Mesendoderm (in vitro differentiated cells): Measurements from ENCODE around the gene LGALS3BP.

ENCODE experiments used
- DNase-seq: peaks from one replicate; pipeline ENCODE4 v3.0.0; 2013
- H2AK5ac ChIP-seq: 2 replicates; pipeline ENCODE4 v1.6.1; 2013; ENCODE audit warnings: low read length, inconsistent platforms
- H2BK120ac ChIP-seq: 2 replicates; pipeline ENCODE4 v1.6.1; 2013; ENCODE audit warnings: low read depth, mild to moderate bottlenecking, low read length, moderate library complexity, mixed read lengths
- H2BK15ac ChIP-seq: replicated peaks from 2 replicates; pipeline ENCODE4 v1.6.1; 2013; ENCODE audit warnings: low read depth, mild to moderate bottlenecking, moderate library complexity
- H2BK5ac ChIP-seq: 2 replicates; pipeline ENCODE4 v1.6.1; 2013; ENCODE audit warnings: low read length, inconsistent platforms
- H3K18ac ChIP-seq: 2 replicates; pipeline ENCODE4 v1.6.1; 2013; ENCODE audit warnings: mild to moderate bottlenecking, low read length, mixed read lengths
- H3K23ac ChIP-seq: one replicate; pipeline ENCODE4 v1.6.1; 2013; ENCODE audit warnings: low read length
- H3K27ac ChIP-seq: 2 replicates; pipeline ENCODE4 v1.5.1; 2013; ENCODE audit warnings: low read depth, mild to moderate bottlenecking, inconsistent platforms, low read length, moderate library complexity
- H3K27me3 ChIP-seq: 2 replicates; pipeline ENCODE4 v1.6.1; 2013; ENCODE audit warnings: low read length, control low read depth, mild to moderate bottlenecking, inconsistent platforms; ENCODE audit not compliant: insufficient read depth, poor library complexity
- H3K36me3 ChIP-seq: 2 replicates; pipeline ENCODE4 v1.6.1; 2013; ENCODE audit warnings: low read length, inconsistent platforms; ENCODE audit not compliant: control insufficient read depth, insufficient read depth
- H3K4ac ChIP-seq: one replicate; pipeline ENCODE4 v1.6.1; 2013; ENCODE audit warnings: low read depth, mild to moderate bottlenecking, low read length, moderate library complexity
- H3K4me1 ChIP-seq: 2 replicates; pipeline ENCODE4 v1.6.1; 2013; ENCODE audit warnings: low read depth, low read length, inconsistent platforms; ENCODE audit not compliant: control insufficient read depth
- H3K4me2 ChIP-seq: 2 replicates; pipeline ENCODE4 v1.6.1; 2013; ENCODE audit warnings: low read length
- H3K4me3 ChIP-seq: 2 replicates; pipeline ENCODE4 v1.5.1; 2013; ENCODE audit warnings: mild to moderate bottlenecking, low read length
- H3K56ac ChIP-seq: one replicate; pipeline ENCODE4 v1.6.1; 2013; ENCODE audit warnings: low read length
- H3K79me1 ChIP-seq: 2 replicates; pipeline ENCODE4 v1.6.1; 2013; ENCODE audit warnings: low read length, inconsistent platforms
- H3K79me2 ChIP-seq: 2 replicates; pipeline ENCODE4 v1.6.1; 2013; ENCODE audit warnings: mild to moderate bottlenecking, low read length; ENCODE audit not compliant: control insufficient read depth, insufficient read depth
- H3K9ac ChIP-seq: 2 replicates; pipeline ENCODE4 v1.6.1; 2013; ENCODE audit warnings: low read length, inconsistent platforms
- H4K5ac ChIP-seq: one replicate; pipeline ENCODE4 v1.6.1; 2013; ENCODE audit warnings: low read length
- H4K8ac ChIP-seq: one replicate; pipeline ENCODE4 v1.6.1; 2013; ENCODE audit warnings: low read depth, mild to moderate bottlenecking, control low read depth, low read length, moderate library complexity
- WGBS: extraction: QIAGEN DNeasy Blood & Tissue Kit; methylation state at CpG from one replicate; pipeline ENCODE4 v1.1.7; 2013; ENCODE audit warnings: low lambda C conversion rate, missing lambda C conversion rate; ENCODE audit not compliant: insufficient coverage; ENCODE audit errors: extremely low coverage; 5-methylcytosine and 5-hydroxymethylcytosine counted together

LGALS3BP gene

DNA sequence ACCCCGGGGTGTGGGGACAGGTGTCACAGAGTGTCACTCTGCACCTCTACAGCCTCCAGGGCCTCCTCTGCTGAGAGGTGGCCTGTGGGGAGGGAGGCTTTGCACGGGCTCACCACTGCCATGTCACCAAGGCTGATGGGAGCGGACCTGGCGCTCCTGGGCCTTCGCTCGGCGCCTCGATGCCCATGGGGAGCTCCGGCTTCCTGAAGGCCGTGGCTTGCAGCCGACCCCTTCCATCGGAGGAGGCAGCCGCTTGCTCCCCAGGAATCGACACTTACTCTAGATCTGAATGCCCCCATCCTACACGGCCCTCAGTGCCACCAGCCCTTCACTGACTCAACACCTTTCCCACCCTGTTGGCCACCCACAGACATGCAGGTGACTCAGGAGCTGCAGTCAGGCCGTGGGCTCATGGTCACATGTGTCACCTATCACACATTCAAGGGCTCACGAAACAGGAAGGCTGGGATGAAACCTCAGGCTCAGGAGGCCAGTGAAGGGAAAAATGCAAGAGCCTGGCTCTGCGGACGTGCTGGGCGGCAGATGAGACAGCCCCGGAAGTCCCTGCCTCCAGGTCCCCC lies 11.9 kb downstream of the LGALS3BP start:
- H3K36me3 ChIP-seq: no peaks in the 10 kb centered on the region
- H3K79me2 ChIP-seq: no peaks in the 10 kb centered on the region
- no peak overlapping the region for H3K23ac ChIP-seq
- H2BK5ac ChIP-seq: no peak overlapping the region
- H3K27me3 ChIP-seq: no peaks in the 10 kb centered on the region
- H3K56ac ChIP-seq: no peak overlapping the region
- DNase-seq: no peak
- no peaks in the 10 kb centered on the region for H3K4me1 ChIP-seq
- no peak overlapping the region for H4K5ac ChIP-seq
- no peak overlapping the region for H4K8ac ChIP-seq
- H3K4ac ChIP-seq: no peak overlapping the region
- H3K4me3 ChIP-seq: no peak overlapping the region
- H3K9ac ChIP-seq: no peak overlapping the region
- no peaks in the 10 kb centered on the region for H3K79me1 ChIP-seq
- H3K4me2 ChIP-seq: no peak overlapping the region
- H3K27ac ChIP-seq: no peak overlapping the region
- H2BK120ac ChIP-seq: no peak overlapping the region
- no peak overlapping the region for H2BK15ac ChIP-seq
- WGBS: no CpG with 5 or more reads among the region's 21 CpGs
- no peak overlapping the region for H2AK5ac ChIP-seq
- no peak overlapping the region for H3K18ac ChIP-seq

DNA sequence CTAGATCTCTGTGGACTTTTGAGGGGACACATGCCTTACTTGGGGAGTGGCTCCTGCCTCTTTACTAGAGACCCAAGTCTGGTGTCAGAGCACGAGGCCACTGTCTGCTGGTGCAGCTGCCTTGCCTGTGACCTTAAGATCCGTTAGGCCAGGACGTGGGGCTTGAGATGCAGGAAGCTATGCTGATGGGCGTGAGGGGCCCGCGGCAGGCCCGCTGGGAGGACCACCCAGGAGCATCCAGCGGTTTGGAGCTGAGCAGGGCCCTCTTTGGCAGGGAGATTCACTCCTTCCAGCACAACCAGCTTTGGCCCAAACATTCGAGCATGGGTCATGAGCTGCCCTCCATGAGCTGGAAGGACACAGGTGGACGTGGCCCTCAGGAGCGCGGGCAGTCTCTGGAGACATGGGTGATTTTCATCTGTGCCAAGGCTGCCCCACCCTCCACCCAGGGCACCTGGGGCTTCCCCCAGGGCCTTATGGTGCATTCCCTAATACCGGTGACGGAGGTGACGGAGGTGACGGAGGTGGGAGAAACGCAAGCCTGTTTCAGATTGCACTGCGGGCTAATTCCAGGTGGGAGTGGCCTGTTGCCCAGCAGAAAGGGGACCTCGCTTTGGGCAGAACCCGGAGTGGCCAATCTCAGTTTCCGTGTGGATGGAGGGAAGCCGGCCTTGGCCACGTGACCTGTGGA lies 12.7 kb downstream of the LGALS3BP start:
- Histone ChIP-seq H3K4me2 (no peak overlapping the region), H3K79me1 (no peaks in the 10 kb centered on the region), H2BK5ac (no peak overlapping the region), H2BK15ac (no peak overlapping the region), H3K56ac (no peak overlapping the region), H3K23ac (no peak overlapping the region), H3K4me1 (no peaks in the 10 kb centered on the region), H2AK5ac (no peak overlapping the region), H3K9ac (no peak overlapping the region), H3K79me2 (no peaks in the 10 kb centered on the region), H2BK120ac (no peak overlapping the region), H3K4me3 (no peak overlapping the region), H4K5ac (no peak overlapping the region), H3K27me3 (no peaks in the 10 kb centered on the region), H3K4ac (no peak overlapping the region), H4K8ac (no peak overlapping the region), H3K18ac (no peak overlapping the region), H3K27ac (no peak overlapping the region), H3K36me3 (no peaks in the 10 kb centered on the region)
- DNase-seq: no peak
- WGBS: no CpG with 5 or more reads among the region's 23 CpGs

DNA sequence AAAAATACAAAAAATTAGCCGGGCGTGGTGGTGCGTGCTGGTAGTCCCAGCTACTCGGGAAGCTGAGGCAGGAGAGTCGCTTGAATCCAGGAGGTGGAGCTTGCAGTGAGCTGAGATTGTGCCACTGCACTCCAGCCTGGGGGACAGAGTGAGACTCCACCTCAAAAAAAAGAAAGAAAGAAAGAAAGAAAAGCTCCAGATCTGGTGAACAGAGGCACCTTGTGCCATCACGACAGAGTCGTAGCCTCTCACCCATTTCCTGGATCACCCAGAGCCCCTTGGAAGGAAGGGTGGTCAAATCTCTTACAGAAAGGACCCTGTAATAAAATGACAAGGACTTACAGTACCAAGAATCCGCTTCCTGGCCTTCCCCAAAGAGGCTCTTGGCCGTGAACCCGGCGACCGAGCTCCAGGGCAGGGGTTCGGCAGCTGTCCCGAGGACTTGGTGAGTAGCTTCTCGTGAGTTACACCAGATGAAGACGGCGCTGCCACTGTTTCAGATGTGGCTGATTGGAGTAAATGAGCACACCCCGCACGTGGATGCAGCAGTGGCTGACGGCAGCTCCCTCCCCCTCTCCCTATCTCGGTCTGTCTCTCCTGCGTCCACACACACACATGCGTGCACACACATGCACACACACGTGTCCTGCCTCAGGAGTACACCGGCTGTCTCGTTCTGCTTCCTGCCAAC lies 13.5 kb downstream of the LGALS3BP start:
- no peaks in the 10 kb centered on the region for H3K79me1 ChIP-seq
- no peak overlapping the region for H4K8ac ChIP-seq
- no peak overlapping the region for H3K18ac ChIP-seq
- H3K4me3 ChIP-seq: no peak overlapping the region
- no peak overlapping the region for H2BK5ac ChIP-seq
- WGBS: no CpG with 5 or more reads among the region's 26 CpGs
- H3K36me3 ChIP-seq: no peaks in the 10 kb centered on the region
- H4K5ac ChIP-seq: no peak overlapping the region
- H3K23ac ChIP-seq: no peak overlapping the region
- no peak overlapping the region for H3K4ac ChIP-seq
- no peak overlapping the region for H2BK120ac ChIP-seq
- no peak overlapping the region for H3K4me2 ChIP-seq
- no peak overlapping the region for H3K56ac ChIP-seq
- no peak overlapping the region for H3K9ac ChIP-seq
- H3K79me2 ChIP-seq: no peaks in the 10 kb centered on the region
- H2AK5ac ChIP-seq: no peak overlapping the region
- H3K4me1 ChIP-seq: no peaks in the 10 kb centered on the region
- H3K27me3 ChIP-seq: no peaks in the 10 kb centered on the region
- no peak overlapping the region for H3K27ac ChIP-seq
- DNase-seq: no peak
- no peak overlapping the region for H2BK15ac ChIP-seq

DNA sequence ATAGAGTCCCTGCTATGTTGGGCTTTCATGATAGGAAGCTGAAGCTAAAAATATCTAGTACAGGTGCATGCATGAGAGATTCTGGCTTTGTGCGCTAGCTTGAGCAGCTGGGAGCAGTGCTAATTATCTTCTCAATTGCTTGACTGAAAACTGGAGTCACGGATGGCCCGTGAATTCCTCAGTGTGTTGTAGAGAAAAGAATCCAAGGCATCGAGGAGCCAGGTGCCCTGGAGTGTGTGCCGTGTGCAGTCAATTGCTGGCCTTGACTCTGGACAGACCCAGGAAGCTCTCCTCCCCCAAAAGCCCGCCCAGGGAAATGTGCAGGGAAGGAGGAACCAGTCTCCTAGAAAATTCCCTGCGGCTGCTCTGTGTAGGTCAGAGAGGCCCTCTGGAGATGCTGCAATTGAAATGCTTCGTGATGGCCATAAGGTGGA lies 14.2 kb downstream of the LGALS3BP start:
- H2BK15ac ChIP-seq: no peak overlapping the region
- no peak overlapping the region for H2BK120ac ChIP-seq
- DNase-seq: no peak
- no peak overlapping the region for H3K18ac ChIP-seq
- no peak overlapping the region for H2BK5ac ChIP-seq
- H3K27ac ChIP-seq: no peak overlapping the region
- H3K79me1 ChIP-seq: no peaks in the 10 kb centered on the region
- no CpG with 5 or more reads among the region's 8 CpGs for WGBS
- H3K9ac ChIP-seq: no peak overlapping the region
- H4K5ac ChIP-seq: no peak overlapping the region
- no peaks in the 10 kb centered on the region for H3K4me1 ChIP-seq
- H3K36me3 ChIP-seq: no peaks in the 10 kb centered on the region
- no peak overlapping the region for H2AK5ac ChIP-seq
- H3K4me2 ChIP-seq: no peak overlapping the region
- H4K8ac ChIP-seq: no peak overlapping the region
- H3K56ac ChIP-seq: no peak overlapping the region
- H3K23ac ChIP-seq: no peak overlapping the region
- H3K27me3 ChIP-seq: no peaks in the 10 kb centered on the region
- H3K79me2 ChIP-seq: no peaks in the 10 kb centered on the region
- H3K4me3 ChIP-seq: no peak overlapping the region
- H3K4ac ChIP-seq: no peak overlapping the region

DNA sequence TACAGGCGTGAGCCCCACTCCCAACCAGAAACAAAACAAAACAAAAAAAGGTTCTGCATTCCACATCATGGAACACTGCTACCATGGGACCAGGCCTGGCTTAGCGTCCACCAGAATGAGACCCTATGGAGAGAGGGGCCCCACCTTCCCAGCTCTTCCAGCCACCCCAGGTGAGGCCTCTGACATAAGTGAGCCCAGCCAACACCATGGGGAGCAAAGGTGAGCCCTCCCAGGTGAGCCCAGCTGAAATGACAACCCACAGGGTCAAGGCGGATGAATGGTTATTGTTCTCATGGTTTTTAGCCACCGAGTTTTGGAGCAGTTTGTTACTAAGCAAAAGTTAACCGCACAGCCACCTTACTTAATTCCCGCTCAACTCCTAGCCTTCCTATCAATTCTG lies 16.3 kb downstream of the LGALS3BP start:
- no peak overlapping the region for H2BK5ac ChIP-seq
- no peak overlapping the region for H2BK15ac ChIP-seq
- DNase-seq: no peak
- no peak overlapping the region for H3K4me3 ChIP-seq
- H3K56ac ChIP-seq: no peak overlapping the region
- no peak overlapping the region for H2AK5ac ChIP-seq
- no peak overlapping the region for H3K18ac ChIP-seq
- H3K27ac ChIP-seq: no peak overlapping the region
- no peak overlapping the region for H2BK120ac ChIP-seq
- no peak overlapping the region for H3K4me2 ChIP-seq
- H3K79me1 ChIP-seq: no peaks in the 10 kb centered on the region
- H3K9ac ChIP-seq: no peak overlapping the region
- H4K5ac ChIP-seq: no peak overlapping the region
- no peaks in the 10 kb centered on the region for H3K4me1 ChIP-seq
- H3K36me3 ChIP-seq: no peaks in the 10 kb centered on the region
- H3K27me3 ChIP-seq: no peaks in the 10 kb centered on the region
- H3K23ac ChIP-seq: no peak overlapping the region
- no CpG with 5 or more reads among the region's 6 CpGs for WGBS
- no peak overlapping the region for H3K4ac ChIP-seq
- H3K79me2 ChIP-seq: no peaks in the 10 kb centered on the region
- no peak overlapping the region for H4K8ac ChIP-seq
